HG03108 (cell line): Measurements from ENCODE around the gene ATP2A3.

Source experiments
- ATAC-seq: cut with Tn5 transposase; IDR thresholded peaks from one replicate; pipeline ENCODE4 v1.9.1; 2021; ENCODE audit warnings: moderate library complexity; ENCODE audit not compliant: unreplicated experiment

Gene ATP2A3

DNA sequence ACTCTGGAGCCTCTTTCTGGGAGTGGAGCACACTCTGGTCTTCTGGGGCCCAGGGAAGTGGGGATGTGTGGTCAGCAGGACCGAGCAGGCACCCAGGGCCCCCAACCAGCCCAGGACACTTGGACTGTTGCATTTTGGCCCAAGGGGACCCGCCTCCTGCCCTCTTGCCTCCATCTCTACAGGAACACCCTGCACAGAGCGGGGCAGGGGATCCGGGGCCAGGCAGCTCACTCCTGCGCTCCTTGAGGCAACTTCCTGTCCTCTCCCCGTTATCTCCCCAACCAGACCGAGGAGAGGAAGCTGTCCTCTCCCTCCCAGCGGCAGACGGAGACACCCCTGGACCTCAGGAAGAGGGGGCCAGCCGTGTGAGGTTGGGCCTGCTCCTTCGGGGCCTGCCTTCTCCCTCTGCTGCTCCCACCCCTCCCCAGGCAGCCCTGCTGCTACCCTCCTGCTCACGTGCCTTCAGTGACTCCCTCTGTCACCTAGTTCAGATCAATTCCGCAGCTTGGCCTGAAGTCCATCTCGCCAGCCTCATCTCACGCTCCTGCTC is 10.0 kb upstream of the ATP2A3 start:
- ATAC-seq: no peak

DNA sequence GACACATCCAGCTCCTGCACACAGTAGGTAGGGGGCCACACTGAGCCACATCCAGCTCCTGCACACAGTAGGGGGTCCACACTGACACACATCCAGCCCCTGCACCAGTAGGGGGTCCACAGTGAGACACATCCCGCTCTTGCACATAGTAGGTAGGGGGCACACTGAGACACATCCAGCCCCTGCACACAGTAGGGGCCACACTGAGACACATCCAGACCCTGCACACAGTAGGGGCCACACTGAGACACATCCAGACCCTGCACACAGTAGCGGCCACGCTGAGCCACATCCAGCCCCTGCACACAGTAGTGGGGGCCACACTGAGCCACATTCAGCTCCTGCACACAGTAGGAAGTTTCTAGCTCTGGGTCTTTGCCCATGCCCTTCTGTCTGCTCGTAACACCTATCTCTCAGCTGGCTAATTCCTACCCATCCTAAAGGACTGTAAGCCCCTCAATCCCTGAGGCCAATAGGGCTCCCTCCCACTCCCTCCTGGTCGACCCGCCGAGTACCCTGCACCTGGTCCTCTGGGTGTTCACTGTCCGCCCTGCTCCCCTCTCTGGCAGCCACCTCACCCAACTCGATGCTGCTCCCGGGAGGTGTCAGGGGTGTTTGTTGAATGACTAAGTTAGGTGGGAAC is 9.4 kb upstream of the ATP2A3 start:
- no peak for ATAC-seq

DNA sequence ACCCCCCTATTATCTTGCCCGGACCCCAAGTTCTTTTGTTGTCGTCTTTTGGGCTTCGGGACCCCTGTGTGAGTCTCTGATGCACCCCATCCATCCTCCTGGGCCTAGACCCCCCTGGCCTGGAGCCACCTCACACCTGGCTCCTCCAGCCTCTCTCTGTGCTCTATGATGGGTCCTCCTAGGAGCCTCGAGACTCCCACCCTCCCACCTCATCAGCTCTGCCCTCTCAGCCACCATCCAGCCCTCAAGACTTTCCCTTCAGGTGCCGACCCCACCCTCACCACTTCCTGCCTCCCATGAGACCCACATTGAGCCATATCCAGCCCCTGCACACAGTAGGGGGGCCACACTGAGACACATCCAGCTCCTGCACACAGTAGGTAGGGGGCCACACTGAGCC is 8.7 kb upstream of the ATP2A3 start:
- no peak for ATAC-seq

DNA sequence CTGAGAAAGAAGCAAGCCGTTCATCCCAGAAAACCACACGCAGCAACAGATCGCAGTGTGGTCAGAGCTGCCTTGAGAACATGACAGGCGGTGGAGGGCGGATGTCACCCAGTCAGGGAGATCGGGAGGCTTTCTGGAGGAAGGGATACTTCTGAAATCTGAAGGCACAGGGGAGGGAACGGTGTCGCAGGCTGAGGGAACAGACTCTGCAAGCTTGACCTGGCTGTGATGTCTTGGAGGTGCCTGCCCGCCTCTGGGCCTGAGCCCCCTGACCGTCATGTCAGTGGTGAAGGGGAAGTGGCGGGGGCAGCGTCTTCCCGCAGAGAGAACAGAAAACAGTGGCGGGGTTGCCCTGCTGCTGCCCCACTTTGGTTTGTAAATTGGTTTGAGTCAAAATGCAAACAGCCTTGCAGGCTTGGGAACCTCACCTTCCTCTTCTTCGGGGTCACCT is 8.1 kb upstream of the ATP2A3 start:
- no peak for ATAC-seq

DNA sequence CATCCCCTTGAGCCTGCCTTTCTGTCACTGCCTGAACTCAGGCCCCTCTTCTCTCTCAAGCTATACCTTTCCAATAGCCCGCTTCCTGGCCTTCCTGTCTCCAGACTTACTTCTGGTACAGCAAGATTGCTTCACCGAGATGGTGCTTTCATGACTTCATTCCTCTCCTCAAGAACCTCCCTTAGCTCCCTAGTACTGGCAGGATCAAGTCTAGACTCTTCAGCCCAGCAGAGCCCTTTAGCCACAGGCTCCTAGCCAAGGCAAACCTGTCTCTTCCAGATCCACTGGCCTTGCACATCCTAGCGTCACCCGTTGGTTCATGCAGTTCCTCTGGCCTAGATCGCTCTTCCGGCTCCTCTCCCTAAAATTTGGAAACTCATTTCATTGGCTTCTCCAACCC is 6.4 kb upstream of the ATP2A3 start:
- ATAC-seq: no peak

DNA sequence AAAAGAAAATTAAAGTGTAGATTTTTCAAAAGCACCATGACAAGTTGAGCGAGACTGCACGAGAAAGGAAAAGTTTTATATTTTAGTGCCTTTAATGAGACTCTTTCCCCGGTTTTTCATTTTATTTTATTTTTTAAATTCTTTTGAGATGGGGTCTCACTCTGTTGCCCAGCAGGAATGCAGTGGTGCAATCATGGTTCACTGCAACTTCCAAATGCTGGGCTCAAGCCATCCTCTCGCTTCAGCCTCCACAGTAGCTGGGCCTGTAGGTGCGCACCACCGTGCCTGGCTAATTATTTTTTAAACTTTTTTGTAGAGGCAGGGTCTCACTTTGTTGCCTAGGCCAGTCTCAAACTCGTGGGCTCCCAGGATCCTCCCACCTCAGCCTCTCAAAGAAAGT is 5.7 kb upstream of the ATP2A3 start:
- no peak for ATAC-seq

DNA sequence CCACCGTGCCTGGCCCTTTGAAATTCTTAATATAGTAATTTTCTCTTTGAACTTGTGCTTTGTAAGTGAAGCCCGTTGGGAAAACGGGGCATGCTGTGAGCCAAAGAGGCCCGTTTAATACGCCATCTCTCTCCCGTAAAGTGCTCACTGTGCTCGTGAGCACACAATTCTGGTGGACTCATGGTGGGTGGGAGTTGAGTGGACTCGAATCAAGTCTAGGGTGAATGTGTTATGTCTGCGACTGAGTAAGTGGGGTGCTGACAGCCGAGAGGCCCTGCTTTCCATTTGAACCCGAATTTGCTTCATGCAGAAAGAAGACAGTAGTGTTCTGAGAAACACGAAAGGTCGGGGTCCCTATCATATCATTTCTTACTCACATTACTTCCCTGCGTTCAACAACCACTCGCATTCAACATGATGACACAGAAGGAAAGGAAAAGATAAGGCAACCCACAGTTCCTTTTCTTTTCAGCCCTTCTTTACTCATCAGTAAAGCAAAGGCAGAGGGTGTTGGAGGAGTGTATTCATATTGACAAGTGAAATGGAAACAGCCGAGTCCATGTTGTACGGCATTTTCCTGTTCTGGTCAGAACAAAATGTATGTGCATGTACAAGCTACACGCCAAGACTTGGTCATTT is 4.8 kb upstream of the ATP2A3 start:
- ATAC-seq: no peak

DNA sequence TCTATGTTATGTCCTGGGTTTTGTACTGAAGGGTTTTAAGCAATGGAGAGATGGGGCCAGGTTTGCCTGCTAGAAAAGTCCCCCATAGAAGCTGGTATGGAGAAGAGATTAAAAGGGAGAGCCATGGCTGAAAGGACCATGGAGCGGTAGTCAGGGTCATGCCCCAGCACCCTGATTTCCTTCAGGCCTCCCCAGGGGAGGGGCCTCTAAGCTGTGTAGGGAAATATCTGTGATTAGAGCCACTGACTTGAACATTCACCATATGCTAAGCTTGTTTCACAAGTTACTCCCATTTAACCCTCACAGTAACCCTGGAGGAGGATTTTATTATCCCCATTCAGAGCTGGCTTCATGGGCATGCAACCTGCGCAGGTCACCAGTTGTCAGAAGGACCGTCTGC is 3.8 kb upstream of the ATP2A3 start:
- no peak for ATAC-seq

DNA sequence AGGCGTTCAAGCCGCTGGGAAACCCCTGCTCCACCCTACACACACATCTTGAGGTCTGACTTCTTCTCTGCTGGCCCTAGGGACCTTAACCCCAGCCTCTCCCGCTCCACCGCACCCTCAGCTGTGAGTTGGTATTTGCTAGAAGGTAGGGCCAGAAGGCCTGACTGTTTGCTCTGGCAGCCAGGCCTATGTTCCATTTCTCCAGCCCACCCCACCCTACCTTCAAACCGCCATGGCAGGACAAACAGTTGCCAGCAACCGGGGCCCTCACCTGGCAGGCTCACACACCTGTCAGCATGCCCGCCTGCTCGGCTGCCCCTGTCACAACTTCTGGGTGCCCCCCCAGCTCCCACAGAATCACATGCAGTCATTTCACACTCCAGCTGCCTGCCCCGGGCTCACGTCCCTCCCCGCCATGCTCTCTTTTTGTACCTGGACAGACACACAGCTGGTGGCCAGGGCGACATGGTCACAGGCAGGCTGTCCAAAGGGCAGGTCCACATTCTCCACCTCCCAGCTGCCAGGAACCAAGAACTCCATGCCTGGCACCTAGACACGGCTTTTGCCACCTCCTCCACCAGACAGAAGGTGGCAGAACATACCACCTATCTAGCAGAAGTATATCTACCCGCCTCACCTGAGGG is 2.6 kb upstream of the ATP2A3 start:
- ATAC-seq: no peak

DNA sequence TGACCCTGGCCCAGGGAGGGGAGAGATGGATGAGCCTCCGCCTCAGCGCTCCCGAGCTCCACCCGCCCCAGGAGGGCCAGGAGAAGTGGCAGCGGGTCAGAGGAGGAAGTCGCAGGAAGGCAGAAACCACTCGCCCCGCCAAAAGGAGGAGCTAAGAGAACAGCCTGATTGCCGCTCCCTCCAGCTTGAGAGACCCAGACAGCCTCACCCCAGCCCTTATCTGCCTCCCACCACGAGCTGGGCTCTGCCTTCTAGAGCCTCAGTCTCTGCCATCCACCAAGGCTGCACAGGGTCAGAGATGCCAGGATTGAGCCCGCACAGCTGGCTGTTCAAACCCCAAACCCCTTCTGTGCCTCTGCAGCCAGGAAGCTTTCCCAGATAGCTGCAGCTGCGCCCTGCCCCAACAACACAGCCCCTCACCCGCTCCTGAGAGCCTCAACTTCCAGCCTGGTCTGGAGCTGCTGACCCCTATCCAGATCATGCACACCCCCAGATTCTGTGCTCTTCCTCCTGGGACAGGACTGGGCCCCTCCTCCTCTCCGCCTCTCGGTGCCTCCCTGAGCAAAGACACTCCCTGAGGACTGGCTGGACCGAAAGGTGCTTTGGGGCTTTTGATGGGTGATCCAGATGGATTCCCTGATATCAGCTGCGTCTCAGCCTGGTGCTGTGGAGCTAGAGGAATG is 1.0 kb upstream of the ATP2A3 start:
- peak; percentile 34 for ATAC-seq

DNA sequence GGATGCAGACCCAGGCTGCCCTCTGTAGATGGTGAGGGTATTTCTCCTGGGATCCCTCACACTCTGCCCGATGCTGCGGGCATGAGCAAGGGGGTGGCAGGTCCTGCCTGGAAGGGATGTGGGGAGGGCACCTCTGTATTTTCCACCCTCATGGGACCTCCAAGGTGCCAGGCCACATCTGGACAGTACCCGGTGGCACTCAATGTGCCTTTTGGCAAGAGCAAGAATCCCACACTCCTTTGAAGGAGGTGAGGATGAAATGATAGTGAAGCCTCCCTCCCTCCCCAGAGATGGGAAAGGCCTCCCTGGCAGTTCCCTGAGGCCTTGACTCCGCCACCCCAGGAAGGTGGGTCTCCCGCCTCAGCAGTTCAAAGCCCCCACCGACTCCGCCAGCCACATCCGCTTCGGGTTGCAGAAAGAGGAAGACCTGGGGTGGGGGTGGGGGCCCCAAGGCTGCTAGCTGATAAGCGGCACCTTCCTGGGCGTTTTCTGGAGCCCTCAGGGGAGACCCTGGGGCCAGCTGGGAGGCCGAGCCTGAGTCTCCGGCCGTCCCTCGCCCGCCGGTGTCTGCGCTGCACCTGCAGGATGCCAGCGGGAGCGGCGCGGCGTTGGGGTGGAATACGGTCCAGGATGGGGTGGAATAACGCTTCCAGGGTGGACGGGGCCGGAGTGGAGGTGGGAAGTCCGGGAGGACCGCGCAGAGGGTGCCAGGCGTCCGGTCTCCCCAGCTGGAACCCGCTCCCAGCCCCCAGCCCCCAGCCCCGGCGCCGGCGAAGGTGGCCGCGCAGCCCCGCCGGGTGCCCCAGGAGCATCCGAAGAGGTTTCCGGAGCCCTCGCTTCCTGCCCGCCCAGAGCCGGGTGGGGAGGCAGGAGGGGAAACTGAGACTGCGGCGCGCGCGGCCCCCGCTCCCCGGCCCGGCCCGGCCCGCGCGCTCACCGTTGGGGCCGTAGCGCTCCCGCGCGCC is 718 bp downstream of the ATP2A3 start:
- ATAC-seq: peak; percentile 10

DNA sequence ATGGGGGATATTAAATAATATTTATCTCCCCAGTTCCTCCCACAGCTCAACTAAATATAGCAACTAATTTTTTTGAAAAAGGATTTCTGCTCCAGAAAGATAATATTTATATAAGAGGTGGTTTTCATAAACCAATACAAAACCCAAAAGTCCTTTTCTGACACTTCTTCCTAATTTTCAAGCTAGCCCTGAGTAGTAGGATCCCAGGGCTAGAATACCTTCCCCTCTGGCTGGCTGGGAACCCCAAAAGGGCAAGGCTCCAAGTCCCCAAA is 1.3 kb downstream of the ATP2A3 start:
- no peak for ATAC-seq

DNA sequence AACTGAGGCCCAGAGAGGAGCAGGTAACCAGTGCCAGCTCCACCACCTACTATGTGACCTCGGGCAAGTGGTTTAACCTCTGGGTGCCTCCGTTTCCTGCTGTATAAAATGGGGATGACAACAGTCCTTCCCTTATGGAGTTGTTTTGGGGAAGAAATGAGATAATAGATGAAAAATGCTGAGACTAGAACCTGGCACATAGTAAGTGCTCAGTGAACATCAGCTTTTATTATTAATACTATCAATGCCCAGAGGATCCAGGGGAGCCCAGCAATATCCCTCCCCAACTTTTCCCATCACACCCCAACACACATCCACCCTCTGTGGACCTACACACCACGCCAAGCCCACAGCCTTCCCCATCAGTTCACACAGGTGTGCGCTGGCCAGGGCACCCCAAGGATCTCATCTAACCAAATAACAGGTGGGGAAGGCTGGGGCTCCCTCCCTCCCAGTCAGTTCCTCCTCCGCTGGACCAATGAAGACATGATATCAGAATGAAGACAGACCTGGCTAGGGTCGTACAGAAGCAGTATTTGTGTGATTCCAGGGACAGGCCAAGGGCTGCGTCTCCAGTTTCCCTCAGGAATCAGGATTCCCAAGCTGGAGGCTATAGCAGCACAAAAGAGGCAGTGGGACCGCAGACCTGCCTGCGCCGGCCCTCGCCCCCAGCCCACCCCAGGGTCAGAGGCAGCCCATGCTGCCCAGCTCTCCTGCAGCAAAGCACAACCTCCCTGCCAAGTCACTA is 1.8 kb downstream of the ATP2A3 start:
- ATAC-seq: no peak

DNA sequence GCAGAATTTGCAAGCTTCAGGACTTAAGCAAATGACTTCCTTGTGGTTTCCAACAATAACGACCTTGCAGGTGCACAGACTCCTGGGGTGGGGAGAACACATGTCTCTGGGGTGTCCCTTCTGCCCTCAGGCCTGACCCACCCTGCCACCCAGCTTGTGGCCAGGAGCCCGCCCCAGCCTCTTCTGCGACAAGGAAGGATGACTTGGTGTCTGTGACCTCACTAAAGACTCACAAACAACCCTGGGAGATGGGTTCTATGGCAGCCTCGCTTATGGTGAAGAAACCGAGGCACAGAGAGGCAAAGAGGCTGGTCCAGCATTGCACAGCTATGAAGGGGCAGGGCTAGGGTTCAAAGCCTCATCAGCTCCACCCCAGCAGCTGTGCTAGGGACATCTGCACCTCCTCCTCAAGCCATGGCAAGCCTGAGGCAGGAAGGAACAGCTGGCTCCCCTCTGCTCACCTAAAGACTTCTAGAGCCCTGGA is 2.6 kb downstream of the ATP2A3 start:
- ATAC-seq: no peak

DNA sequence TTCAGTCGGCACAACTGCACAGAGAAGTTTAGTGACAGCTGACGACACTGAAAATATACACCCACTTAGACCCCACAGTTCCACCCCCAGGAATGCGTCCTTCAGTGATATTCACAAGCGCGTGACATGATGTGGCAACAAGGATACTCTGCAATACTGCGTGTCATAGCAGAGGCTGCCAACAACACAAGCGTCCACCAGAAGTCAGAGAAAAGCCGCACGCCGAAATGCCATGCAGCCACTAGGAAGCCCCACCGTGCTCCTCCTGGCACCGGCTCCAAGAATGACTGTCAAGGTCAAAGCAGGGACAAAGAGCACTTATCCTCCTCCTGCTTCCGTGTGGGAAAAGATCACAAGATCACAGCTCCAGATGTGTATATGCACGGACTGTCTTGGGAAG is 3.5 kb downstream of the ATP2A3 start:
- ATAC-seq: no peak

DNA sequence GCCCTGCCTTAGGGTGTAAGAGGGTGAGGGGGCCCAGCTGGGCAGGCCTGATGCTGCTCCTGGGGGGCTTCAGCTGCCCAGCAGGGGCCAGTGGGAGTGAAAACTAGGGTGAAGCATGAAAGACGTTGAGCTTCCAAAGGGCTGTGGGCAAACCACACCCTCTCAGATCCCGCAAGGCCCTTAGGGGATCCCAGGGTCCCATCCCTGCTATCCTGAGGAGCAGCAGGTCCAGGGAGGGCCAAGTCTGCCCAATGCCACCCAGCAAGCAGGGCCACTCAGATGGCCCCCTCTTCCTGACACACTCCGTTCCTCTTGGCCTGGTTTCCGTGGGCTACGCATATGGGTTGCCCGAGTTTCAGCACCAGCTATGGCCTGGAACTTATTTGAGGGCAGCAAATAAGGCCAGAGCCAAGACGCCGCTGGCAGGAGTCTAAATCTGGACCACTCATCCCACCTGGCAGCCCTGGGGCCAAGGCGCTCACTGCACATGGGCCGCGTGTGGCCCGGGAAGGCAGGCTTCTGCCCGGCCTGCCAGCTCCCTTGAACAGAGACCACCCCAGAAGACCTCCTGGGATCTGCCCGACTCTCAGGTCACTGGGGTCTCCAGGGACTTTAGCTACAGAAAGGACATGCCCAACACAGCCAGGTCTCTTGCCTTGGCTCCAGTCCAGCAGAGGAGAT is 4.2 kb downstream of the ATP2A3 start:
- no peak for ATAC-seq

DNA sequence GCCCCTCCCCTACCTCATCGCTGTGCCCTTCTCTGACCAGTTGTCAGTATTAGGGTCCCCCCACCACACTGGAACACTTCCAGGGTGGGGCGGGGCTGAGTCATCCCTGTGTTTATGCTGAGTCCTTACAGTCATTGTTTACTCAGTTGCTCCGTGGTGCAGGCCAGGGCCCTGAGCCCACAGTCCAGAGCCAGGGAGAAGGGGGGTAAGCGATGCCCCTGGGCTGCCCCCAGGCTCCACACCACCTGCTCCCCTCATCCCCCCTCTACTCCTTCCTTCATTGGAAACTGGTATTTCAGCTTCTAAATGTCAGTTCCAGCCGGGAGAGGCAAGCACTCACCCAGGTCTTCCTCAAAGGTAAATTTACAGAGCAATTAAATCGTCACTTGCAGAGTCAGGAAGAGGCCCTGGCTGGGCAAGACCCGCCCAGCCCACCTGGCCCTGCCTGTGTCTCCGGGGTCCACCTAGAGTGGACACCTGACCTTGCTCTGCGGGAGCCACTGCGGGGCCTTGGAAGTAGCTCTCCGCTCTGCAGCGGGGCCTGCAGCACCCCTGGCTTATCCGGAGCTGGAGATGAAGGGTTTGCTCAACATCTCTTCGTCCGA is 4.8 kb downstream of the ATP2A3 start:
- ATAC-seq: no peak

DNA sequence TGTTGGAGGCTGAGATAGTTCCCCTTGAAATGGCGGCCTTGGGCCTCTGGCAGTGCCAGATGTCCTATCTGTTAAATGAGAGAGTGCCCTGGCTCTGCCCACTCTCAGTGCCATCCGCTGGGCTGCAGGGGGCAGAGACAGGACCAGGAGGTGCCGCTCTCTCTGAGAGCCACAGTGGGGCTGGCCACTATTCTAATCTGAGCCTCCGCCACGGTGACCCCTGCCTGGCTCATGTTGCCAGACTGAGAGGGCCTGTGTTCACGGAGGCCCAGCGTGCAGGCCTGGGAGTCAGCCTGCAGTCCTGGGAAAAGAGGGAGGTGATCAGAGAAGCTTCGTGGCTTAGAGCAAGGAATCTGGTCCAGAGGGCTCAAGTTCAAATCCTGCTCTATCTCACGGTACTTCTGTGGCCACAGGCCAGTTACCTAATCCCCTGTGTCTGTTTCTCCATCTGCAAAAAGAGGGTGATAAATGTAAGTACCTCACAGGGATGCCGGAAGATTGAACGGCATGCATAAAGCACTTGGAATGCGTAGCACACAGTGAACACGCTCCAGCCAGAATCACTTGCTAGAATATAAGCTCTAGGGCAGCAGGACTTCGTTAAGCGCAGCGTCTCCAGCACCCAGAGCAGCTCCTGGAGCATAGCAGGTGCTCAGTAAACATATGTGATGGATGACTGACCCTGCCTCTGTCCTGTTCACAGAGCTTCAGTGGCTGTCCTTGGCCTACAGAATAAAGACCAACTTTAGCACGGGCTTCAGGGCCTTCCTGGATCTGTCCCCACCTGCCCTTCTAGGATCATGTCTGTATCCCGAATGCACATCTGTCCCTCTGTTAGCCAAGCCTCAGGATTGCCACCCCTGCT is 6.3 kb downstream of the ATP2A3 start:
- ATAC-seq: no peak
